H1 (cell line): ENCODE measurements around the gene TNS3. TPM values are rescaled to one million over a fixed set of nuclear protein-coding genes. Genes with fewer than 3 reads are reported as not detected.

Experiments used
- CTCF ChIA-PET: fragments of 300-600 bp; sonication (Branson Sonifier 250); formaldehyde crosslinking; loops from one replicate; lab custom pipeline; 2021; ENCODE audit not compliant: partially characterized antibody; lab: Charles Lee
- POLR2A ChIA-PET: fragments of 300-600 bp; sonication (Branson Sonifier 250); formaldehyde crosslinking; loops from one replicate; lab custom pipeline; 2021; ENCODE audit warnings: inconsistent platforms; ENCODE audit not compliant: partially characterized antibody; lab: Charles Lee
- DNase-seq, 2 experiments: peaks; one replicate each; pipeline versions ENCODE4 v3.0.0 to v3.0.0-alpha.2; 2010 to 2022; ENCODE audit warnings: low spot score in 2 of 2, low read depth in 1 of 2, mixed read lengths in 1 of 2
- FAIRE-seq: peaks from 2 replicates; lab custom pipeline; 2011; peaks lifted over from hg19 to GRCh38; lab: Jason Lieb, UNC
- H2AFZ ChIP-seq: 2 replicates; pipeline ENCODE4 v1.8.1; 2012; ENCODE audit warnings: low read length, inconsistent platforms
- H2AK5ac ChIP-seq: 2 replicates; pipeline ENCODE4 v1.6.1; 2013; ENCODE audit warnings: low read depth, low read length
- H2BK120ac ChIP-seq: replicated peaks from 2 replicates; pipeline ENCODE3; 2013; ENCODE audit warnings: low read depth, low read length, inconsistent platforms
- H2BK12ac ChIP-seq: 2 replicates; pipeline ENCODE4 v1.6.1; 2013; ENCODE audit warnings: low read depth, low read length
- H2BK15ac ChIP-seq: 2 replicates; pipeline ENCODE4 v1.6.1; 2013; ENCODE audit warnings: low read length
- H2BK20ac ChIP-seq: 2 replicates; pipeline ENCODE4 v1.6.1; 2013; ENCODE audit warnings: low read length
- H2BK5ac ChIP-seq: 2 replicates; pipeline ENCODE4 v1.6.1; 2013; ENCODE audit warnings: low read depth, low read length
- H3K14ac ChIP-seq: 2 replicates; pipeline ENCODE4 v1.6.1; 2013; ENCODE audit warnings: inconsistent platforms; ENCODE audit not compliant: insufficient read length
- H3K18ac ChIP-seq: 2 replicates; pipeline ENCODE4 v1.6.1; 2013; ENCODE audit warnings: low read length; ENCODE audit errors: extremely low read depth
- H3K23ac ChIP-seq: 2 replicates; pipeline ENCODE4 v1.6.1; 2013; ENCODE audit warnings: inconsistent platforms; ENCODE audit not compliant: insufficient read length
- H3K23me2 ChIP-seq: 2 replicates; pipeline ENCODE4 v1.6.1; 2013; ENCODE audit warnings: low read depth, low read length
- H3K27ac ChIP-seq: 2 replicates; pipeline ENCODE4 v1.6.1; 2011; ENCODE audit warnings: low read depth, low read length, inconsistent platforms
- H3K27me3 ChIP-seq, 4 experiments: replicated peaks in 1 of 4; 1 replicate in 1 of 4; 2 replicates in 3 of 4; pipeline versions ENCODE4 v1.6.1 to v1.8.1; 2011 to 2013; ENCODE audit warnings: low read length in 3 of 4, mild to moderate bottlenecking in 3 of 4, inconsistent platforms in 2 of 4, mixed read lengths in 2 of 4, moderate library complexity in 1 of 4; ENCODE audit not compliant: control insufficient read depth in 3 of 4, insufficient read depth in 3 of 4; ENCODE audit errors: extremely low read depth in 1 of 4
- H3K36me3 ChIP-seq, 4 experiments: 2 replicates each; pipeline versions ENCODE4 v1.6.1 to v1.8.1; 2011 to 2013; ENCODE audit warnings: mild to moderate bottlenecking in 4 of 4, low read length in 3 of 4, moderate library complexity in 2 of 4, control low read depth in 1 of 4, inconsistent platforms in 1 of 4; ENCODE audit not compliant: insufficient read depth in 4 of 4, control insufficient read depth in 2 of 4
- H3K4ac ChIP-seq: replicated peaks from 2 replicates; pipeline ENCODE3; 2013; ENCODE audit warnings: low read length, low read depth, mixed read lengths, inconsistent platforms; ENCODE audit not compliant: insufficient read length
- H3K4me1 ChIP-seq, 4 experiments: replicated peaks in 1 of 4; 1 replicate in 1 of 4; 2 replicates in 3 of 4; pipeline versions ENCODE4 v1.6.1 to v1.8.1; 2011 to 2013; ENCODE audit warnings: low read length in 3 of 4, inconsistent platforms in 2 of 4, mixed read lengths in 1 of 4; ENCODE audit not compliant: insufficient read depth in 4 of 4, control insufficient read depth in 3 of 4
- H3K4me2 ChIP-seq, 2 experiments: 2 replicates each; pipeline versions ENCODE4 v1.6.1 to v1.8.1; 2011 to 2013; ENCODE audit warnings: low read depth in 2 of 2, low read length in 2 of 2, control low read depth in 1 of 2, inconsistent platforms in 1 of 2, mild to moderate bottlenecking in 1 of 2; ENCODE audit not compliant: insufficient read depth in 1 of 2
- H3K4me3 ChIP-seq, 4 experiments: fragments of 200-600, 300-600 bp in 1 of 4; sonication (generic), shearing (Covaris generic), sonication (Bioruptor Twin) in 1 of 4; 2 replicates each; pipeline versions ENCODE4 v1.5.1 to v1.8.1; 2011 to 2016; ENCODE audit warnings: low read length in 4 of 4, low read depth in 3 of 4, control low read depth in 2 of 4, inconsistent platforms in 2 of 4, mild to moderate bottlenecking in 2 of 4, mixed read lengths in 1 of 4, moderate library complexity in 1 of 4; ENCODE audit not compliant: insufficient read depth in 2 of 4; ENCODE audit errors: extremely low read depth in 1 of 4
- H3K56ac ChIP-seq: replicated peaks from 2 replicates; pipeline ENCODE3; 2013; ENCODE audit warnings: low read depth, mild to moderate bottlenecking, mixed read lengths, low read length, inconsistent platforms; ENCODE audit not compliant: insufficient read length
- H3K79me1 ChIP-seq: 2 replicates; pipeline ENCODE4 v1.6.1; 2013; ENCODE audit warnings: low read depth, low read length, control low read depth
- H3K79me2 ChIP-seq, 2 experiments: 2 replicates each; pipeline versions ENCODE4 v1.6.1 to v1.8.1; 2012 to 2013; ENCODE audit warnings: low read length in 2 of 2, mild to moderate bottlenecking in 2 of 2, inconsistent platforms in 1 of 2; ENCODE audit not compliant: insufficient read depth in 2 of 2, control insufficient read depth in 1 of 2
- H3K9ac ChIP-seq, 4 experiments: replicated peaks in 1 of 4; 1 replicate in 1 of 4; 2 replicates in 3 of 4; pipeline versions ENCODE4 v1.6.1 to v1.8.1; 2011 to 2013; ENCODE audit warnings: low read depth in 3 of 4, low read length in 3 of 4, control low read depth in 2 of 4, mild to moderate bottlenecking in 2 of 4, moderate library complexity in 2 of 4, inconsistent platforms in 1 of 4; ENCODE audit errors: extremely low read depth in 1 of 4
- H3K9me3 ChIP-seq, 2 experiments: 2 replicates each; pipeline versions ENCODE4 v1.6.1 to v1.8.1; 2012 to 2013; ENCODE audit warnings: mild to moderate bottlenecking in 2 of 2, moderate library complexity in 2 of 2, control low read depth in 1 of 2, inconsistent platforms in 1 of 2, low read depth in 1 of 2, low read length in 1 of 2, mixed read lengths in 1 of 2; ENCODE audit not compliant: insufficient read depth in 2 of 2
- H4K20me1 ChIP-seq, 2 experiments: replicated peaks in 1 of 2; 2 replicates each; pipeline versions ENCODE3 to v1.8.1; 2011 to 2013; ENCODE audit warnings: inconsistent platforms in 2 of 2, low read length in 2 of 2, mild to moderate bottlenecking in 1 of 2; ENCODE audit not compliant: insufficient read depth in 2 of 2, control insufficient read depth in 1 of 2
- H4K5ac ChIP-seq: 2 replicates; pipeline ENCODE4 v1.6.1; 2013; ENCODE audit warnings: low read length, low read depth, mixed read lengths, inconsistent platforms; ENCODE audit not compliant: insufficient read length
- H4K8ac ChIP-seq: 2 replicates; pipeline ENCODE4 v1.8.0; 2013; ENCODE audit warnings: mild to moderate bottlenecking, moderate library complexity, low read length, inconsistent platforms; ENCODE audit not compliant: insufficient read depth; ENCODE audit errors: extremely low read depth
- H4K91ac ChIP-seq: replicated peaks from 2 replicates; pipeline ENCODE3; 2013; ENCODE audit warnings: low read length, mixed read lengths, inconsistent platforms; ENCODE audit not compliant: insufficient read length
- ASH2L ChIP-seq: fragments of 200-600, 300-600 bp; sonication (generic); IDR thresholded peaks from one replicate; pipeline ENCODE4 v1.7.1; 2017; ENCODE audit warnings: low read length
- BACH1 ChIP-seq: IDR thresholded peaks from 2 replicates; pipeline ENCODE4 v1.6.1; 2012; ENCODE audit warnings: low read length, improper control_type of control experiment
- SIX5 ChIP-seq: IDR thresholded peaks from 2 replicates; pipeline ENCODE4 v1.6.1; 2011; ENCODE audit warnings: mild to moderate bottlenecking, low read depth, low read length
- WGBS, 2 experiments: shearing (Covaris generic) in 1 of 2; methylation state at CpG; one replicate each; pipeline versions ENCODE4 v1.1.6 to v1.1.7; 2013 to 2015; ENCODE audit warnings: low lambda C conversion rate in 2 of 2, mixed read lengths in 2 of 2, inconsistent platforms in 1 of 2, low coverage in 1 of 2, missing lambda C conversion rate in 1 of 2; ENCODE audit not compliant: insufficient replicate concordance in 2 of 2, insufficient coverage in 1 of 2, insufficient read length in 1 of 2; ENCODE audit errors: extremely low coverage in 1 of 2, missing lambda C conversion rate in 1 of 2; 5-methylcytosine and 5-hydroxymethylcytosine counted together
- polyA plus RNA-seq, 7 experiments: library from polyadenylated mRNA; depleted of rRNA in 3 of 7; stranded (reverse) in 5 of 7; unstranded in 2 of 7; fragments of >200 nt in 5 of 7; fragments of 200-250 nt in 2 of 7; gene quantifications; 1 replicate in 5 of 7; 2 replicates in 1 of 7; 4 replicates in 1 of 7; pipeline versions ENCODE4 v1.2.1 to v1.2.3, GENCODE V29; 2011 to 2013; ENCODE audit warnings: missing spikeins in 2 of 7, mixed read lengths in 2 of 7
- total RNA-seq: library from RNA; stranded (reverse); fragmentation: NEBNext Ultra II Directional; extraction: Animal tissue kit (Norgen Biotek cat#: 25700); gene quantifications from 2 replicates; pipeline ENCODE4 v1.2.1, GENCODE V29; 2021
- TF ChIP-seq, protein P1 (sequence below): IDR thresholded peaks from 2 replicates; pipeline ENCODE4 v1.6.1; 2012; ENCODE audit warnings: inconsistent platforms

The TNS3 gene
- total and polyA plus RNA-seq, 2 of the 8 experiments (the other 6 are each of a cell fraction or from before 2014, with no cell fraction given) = 11.9 to 24.2 TPM

DNA sequence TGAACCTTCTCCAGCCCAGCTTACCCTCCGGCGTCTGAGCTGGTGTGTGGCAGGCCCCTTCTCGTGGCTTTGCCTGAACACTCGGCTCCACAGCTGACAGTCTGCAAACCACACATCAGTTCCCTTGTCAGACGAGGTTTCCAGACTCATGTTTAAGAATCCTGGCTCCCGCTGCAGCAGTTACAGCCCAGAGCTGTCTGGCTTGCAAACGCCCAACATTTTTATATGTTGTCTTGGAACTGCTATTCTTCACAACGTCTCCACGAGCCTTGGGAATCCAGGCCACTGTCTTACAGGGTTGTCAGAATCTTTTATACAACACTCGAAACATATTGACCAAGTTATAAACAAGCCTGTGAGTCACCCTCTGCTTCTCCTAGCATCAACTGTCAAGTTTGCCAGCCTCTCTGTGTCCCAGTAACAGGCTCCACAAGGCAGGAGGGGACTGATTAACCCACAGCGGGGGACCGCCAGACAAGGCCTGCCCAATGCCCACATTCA lies 68.1 kb downstream of the TNS3 start:
- no peaks in the 10 kb centered on the region for H3K27me3 ChIP-seq
- no peak overlapping the region for H2AFZ ChIP-seq
- peaks cover 4% of the 10 kb centered on the region; the same call in 1 of the 2 replicates for H3K23me2 ChIP-seq
- no peak overlapping the region for H2AK5ac ChIP-seq
- no peaks in the 10 kb centered on the region for H3K9me3 ChIP-seq
- no peak overlapping the region for H4K5ac ChIP-seq
- H3K4me2 ChIP-seq = no peak overlapping the region
- DNase-seq (no peak), FAIRE-seq (no peak)
- 79% methylated on average over 12 of the region's 12 CpGs; no CpG with 5 or more reads in 1 of the 2 experiments for WGBS, 2 experiments
- no peak overlapping the region for H3K4me3 ChIP-seq
- H3K36me3 ChIP-seq = peaks cover 0 to 3% (median 0%) of the 10 kb centered on the region in 4 experiments; a peak in 2 of 8 replicates
- no peak overlapping the region for H3K27ac ChIP-seq
- no peak overlapping the region; the same call in 1 of the 2 replicates for H4K8ac ChIP-seq
- CTCF ChIA-PET = interaction anchor here (1.1 kb wide), 1 partner anchor 14 kb away, joined by 3 read pairs; no protein-coding TSS in a partner anchor
- no peak overlapping the region for H3K23ac ChIP-seq
- no peak overlapping the region for H3K56ac ChIP-seq
- 0 out of 2 replicates have a peak, but pooled peaks cover 2% of the 10 kb centered on the region for H3K79me1 ChIP-seq
- POLR2A ChIA-PET = no interaction called here
- H2BK5ac ChIP-seq = no peak overlapping the region
- no peak overlapping the region for H2BK12ac ChIP-seq
- H2BK15ac ChIP-seq = no peak overlapping the region
- no peak overlapping the region for H3K18ac ChIP-seq
- no peak overlapping the region for H3K14ac ChIP-seq
- no peak overlapping the region for H3K4ac ChIP-seq
- no peak overlapping the region for H4K91ac ChIP-seq
- TF ChIP-seq ASH2L (no peak), SIX5 (no peak), BACH1 (no peak)
- TF ChIP-seq, protein P1, sequence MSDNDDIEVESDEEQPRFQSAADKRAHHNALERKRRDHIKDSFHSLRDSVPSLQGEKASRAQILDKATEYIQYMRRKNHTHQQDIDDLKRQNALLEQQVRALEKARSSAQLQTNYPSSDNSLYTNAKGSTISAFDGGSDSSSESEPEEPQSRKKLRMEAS = no peak
- peaks cover 0 to 3% (median 0%) of the 10 kb centered on the region in 4 experiments; a peak in 2 of 7 replicates for H3K4me1 ChIP-seq
- peaks cover 4 to 11% of the 10 kb centered on the region in 2 experiments; a peak in 3 of 4 replicates for H3K79me2 ChIP-seq
- no peak overlapping the region for H2BK20ac ChIP-seq
- H2BK120ac ChIP-seq = no peak overlapping the region
- H4K20me1 ChIP-seq = peaks cover 6 to 11% of the 10 kb centered on the region in 2 experiments
- H3K9ac ChIP-seq = no peak overlapping the region
